C4-2B (cell line): ENCODE measurements around the gene SUSD4.

ENCODE experiments used
- ZFX ChIP-seq: fragments of 450-650 bp; IDR thresholded peaks from 2 replicates; pipeline ENCODE4 v1.6.1; 2017
- TF ChIP-seq, protein P1 (sequence below): fragments of 450-650 bp; conservative IDR thresholded peaks from 2 replicates; pipeline ENCODE4 v1.5.1; 2017; ENCODE audit warnings: mild to moderate bottlenecking

DNA sequence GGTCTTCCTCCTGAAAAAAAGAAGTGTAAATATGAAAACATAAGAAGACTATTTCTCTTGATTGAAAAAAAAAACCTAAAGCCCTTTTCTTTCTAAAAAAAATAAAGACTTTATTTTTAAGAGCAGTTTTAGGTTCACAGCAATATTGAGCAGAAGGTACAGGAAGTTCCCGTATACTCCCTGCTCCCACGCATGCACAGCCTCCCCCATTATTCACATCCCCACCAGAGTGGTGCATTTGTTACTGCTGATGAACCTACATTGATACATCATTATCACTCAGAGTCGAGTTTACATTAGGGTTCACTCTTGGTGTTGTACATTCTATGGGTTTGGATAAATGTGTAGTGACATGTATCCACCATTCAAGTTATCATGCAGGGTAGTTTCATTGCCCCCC lies 128.9 kb downstream of the SUSD4 start:
- TF ChIP-seq, protein P1, sequence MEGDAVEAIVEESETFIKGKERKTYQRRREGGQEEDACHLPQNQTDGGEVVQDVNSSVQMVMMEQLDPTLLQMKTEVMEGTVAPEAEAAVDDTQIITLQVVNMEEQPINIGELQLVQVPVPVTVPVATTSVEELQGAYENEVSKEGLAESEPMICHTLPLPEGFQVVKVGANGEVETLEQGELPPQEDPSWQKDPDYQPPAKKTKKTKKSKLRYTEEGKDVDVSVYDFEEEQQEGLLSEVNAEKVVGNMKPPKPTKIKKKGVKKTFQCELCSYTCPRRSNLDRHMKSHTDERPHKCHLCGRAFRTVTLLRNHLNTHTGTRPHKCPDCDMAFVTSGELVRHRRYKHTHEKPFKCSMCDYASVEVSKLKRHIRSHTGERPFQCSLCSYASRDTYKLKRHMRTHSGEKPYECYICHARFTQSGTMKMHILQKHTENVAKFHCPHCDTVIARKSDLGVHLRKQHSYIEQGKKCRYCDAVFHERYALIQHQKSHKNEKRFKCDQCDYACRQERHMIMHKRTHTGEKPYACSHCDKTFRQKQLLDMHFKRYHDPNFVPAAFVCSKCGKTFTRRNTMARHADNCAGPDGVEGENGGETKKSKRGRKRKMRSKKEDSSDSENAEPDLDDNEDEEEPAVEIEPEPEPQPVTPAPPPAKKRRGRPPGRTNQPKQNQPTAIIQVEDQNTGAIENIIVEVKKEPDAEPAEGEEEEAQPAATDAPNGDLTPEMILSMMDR: no peak
- no peak for TF ChIP-seq ZFX
